Subcutaneous adipose tissue (tissue), 4 donors: ENCODE measurements around the gene DIP2C. TPM values are rescaled to one million over a fixed set of nuclear protein-coding genes. Genes with fewer than 3 reads are reported as not detected.

Source experiments
- total RNA-seq, 4 donors: library from RNA; depleted of rRNA; stranded (reverse); fragments of >200 nt; gene quantifications; one replicate each; pipeline ENCODE4 v1.1.0, GENCODE V29; 2016
- TF ChIP-seq, protein P1 (sequence below): fragments of 450-650 bp; IDR thresholded peaks from one replicate; pipeline ENCODE4 v1.5.1; 2016; ENCODE audit warnings: low read depth, mild to moderate bottlenecking, control low read depth, antibody characterized with exemption, moderate library complexity

The DIP2C gene
- total RNA-seq, 4 donors from 2014 or later, result 32.1 to 64.0 (median 40.5) TPM

DNA sequence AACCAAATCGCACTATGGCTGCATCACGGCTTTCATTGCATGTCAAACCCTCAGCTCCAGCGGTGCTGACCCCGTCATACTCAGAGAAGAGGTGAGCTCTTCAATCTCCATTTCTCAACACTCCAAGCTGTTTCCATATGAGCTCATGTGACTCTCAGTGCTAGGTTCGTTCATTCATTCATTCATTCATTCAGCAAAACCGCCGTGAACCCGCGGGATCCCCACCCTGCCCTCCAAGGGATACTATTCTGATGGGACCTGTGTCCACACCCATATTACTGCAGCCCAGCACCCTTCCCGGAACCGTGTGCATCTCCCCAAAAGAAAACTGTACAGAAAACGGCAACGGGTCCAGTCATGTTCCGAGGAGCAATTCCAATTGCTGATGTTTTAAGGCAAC, 184.7 kb downstream of the DIP2C start:
- TF ChIP-seq, protein P1, sequence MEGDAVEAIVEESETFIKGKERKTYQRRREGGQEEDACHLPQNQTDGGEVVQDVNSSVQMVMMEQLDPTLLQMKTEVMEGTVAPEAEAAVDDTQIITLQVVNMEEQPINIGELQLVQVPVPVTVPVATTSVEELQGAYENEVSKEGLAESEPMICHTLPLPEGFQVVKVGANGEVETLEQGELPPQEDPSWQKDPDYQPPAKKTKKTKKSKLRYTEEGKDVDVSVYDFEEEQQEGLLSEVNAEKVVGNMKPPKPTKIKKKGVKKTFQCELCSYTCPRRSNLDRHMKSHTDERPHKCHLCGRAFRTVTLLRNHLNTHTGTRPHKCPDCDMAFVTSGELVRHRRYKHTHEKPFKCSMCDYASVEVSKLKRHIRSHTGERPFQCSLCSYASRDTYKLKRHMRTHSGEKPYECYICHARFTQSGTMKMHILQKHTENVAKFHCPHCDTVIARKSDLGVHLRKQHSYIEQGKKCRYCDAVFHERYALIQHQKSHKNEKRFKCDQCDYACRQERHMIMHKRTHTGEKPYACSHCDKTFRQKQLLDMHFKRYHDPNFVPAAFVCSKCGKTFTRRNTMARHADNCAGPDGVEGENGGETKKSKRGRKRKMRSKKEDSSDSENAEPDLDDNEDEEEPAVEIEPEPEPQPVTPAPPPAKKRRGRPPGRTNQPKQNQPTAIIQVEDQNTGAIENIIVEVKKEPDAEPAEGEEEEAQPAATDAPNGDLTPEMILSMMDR, result no peak

DNA sequence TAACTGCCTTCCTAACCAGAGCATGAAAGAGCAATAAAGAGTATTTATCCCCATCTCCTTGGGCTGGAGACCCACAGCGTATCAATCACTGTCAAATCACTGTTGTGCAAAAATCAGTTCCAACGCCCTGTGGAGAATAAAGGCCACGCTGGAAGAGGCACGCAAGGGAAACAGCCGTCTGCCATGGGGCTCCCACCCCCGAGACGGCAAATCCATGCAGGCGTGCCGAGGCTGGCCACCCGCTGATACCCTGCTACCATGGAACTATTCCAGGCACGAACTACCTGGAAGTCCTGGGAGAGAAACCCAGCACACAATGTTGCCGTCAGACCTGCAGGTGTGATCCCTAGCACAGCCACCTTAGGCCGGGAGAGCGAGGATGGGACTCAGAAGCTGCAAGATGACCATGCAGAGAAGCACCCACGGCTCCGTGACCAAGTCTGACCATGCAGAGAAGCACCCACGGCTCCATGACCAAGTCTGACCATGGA, 185.3 kb downstream of the DIP2C start:
- TF ChIP-seq, protein P1, result no peak

DNA sequence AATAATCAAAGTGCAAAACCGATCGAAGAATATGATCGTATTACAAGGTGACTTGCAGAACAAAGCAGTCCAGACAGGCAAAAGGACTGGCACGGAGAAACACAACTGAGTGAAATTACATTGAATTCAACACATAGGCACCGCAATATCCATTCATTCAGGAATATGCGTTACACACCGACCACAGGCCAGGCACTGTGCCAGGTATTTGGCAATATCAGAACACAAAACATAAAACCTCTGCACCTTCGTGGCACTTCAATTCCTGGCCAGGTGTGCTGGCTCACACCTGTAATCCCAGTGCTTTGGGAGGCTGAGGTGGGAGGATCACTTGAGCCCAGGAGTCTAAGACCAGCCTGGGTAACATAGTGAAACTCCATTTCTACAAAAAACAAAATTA, 187.9 kb downstream of the DIP2C start:
- TF ChIP-seq, protein P1, result no peak

DNA sequence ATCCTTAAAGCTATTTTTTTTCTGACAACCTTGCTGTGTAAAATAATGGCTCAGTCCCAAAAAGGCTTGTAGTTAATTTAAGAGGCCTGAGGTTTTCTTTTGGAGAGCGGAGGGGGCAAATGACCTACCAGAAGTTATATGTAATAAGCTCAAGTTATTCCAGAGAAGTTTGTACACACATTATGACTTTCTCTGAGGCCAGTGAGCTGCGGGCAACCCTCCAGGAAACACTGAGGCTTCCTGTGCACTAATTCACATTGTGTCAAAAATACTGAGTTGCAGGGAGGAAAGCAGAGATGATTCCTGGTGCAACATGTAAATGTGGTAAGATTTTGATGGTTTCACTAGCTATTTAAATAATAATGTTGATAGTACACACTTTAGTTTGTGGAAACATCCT, 188.6 kb downstream of the DIP2C start:
- TF ChIP-seq, protein P1, result no peak

DNA sequence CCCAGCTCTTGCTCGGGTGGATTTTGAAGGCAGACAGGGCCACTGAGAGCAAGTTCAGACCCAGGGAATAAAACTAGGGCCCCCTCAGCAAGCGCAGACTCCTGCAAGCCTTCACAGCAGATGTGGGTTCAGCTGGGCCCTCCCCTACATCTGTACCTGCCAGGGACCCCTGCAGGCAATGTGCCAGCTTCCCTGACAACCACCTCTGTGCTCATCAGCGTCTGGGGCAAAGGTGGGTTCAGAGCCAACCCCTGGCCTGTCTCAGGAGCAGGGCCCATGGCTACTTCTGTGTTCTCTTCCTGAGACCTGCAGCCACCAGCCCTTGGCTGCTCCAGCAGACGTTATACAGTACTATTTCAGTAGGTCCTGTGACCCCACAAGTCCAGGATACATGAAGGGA, 189.5 kb downstream of the DIP2C start:
- TF ChIP-seq, protein P1, result no peak

DNA sequence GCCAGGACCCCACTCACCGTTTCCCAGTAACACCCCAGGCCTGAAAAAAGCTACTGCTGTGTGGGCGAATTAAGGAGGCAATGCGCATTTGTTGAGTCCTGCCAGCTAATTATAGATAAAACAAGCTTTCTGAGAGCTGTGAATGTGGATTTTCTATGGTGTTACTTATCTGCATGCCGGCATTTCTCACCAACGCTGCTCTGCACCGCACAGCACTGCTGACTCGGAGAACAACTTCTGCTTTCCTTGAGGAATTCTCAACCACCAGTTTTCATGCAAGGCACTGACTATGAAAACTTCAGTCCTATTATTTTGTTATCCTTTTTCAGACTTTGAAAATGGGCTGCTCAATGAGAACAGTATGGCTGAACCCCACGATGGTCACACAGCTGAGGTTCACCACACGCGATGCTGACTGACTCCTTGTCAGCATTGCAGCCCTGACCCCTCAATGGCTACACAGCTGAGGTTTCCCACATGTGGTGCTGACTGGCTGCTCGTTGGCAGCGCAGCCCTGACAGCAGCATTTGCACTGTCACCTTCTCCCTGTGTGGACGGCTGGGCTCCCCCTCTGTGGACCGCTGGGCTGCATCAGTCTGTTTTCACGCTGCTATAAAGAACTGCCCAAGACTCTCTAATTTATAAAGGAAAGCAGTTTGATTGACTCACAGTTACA, 190.6 kb downstream of the DIP2C start:
- TF ChIP-seq, protein P1, result no peak

DNA sequence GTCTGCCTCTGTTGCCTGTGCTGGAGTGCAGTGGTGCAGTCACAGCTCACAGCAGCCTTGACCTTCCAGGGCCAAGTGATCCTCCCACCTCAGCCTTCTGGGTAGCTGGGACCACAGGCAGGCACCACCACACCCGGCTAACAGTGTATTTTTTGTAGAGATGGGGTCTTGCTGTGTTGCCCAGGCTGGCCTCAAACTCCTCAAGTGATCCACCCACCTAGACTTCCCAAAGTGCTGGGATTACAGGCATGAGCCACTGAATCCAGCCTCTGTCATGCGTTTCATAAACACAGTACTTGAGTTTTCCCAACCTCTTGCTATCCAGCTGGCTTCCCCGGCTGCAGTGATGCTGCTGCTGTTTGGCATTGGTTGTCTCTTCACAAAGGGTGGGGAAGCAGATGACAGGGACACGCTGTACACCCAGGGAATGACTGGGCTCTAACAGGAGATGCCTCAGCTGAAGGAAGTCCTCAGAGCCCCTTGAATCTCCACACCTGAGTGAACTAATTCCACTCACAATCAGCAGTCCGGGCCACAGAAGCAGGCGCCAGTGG, 191.5 kb downstream of the DIP2C start:
- TF ChIP-seq, protein P1, result no peak
